Fibroblast of skin of left quadriceps (primary cell): ENCODE results near the gene PDZD8.
A peak's percentile ranks its signal among the peaks of the same experiment; 100 is the strongest.
"Not testable (repeated sequence)": the region's sequence is repeated elsewhere in the genome, so short reads cannot be mapped to it uniquely, and the experiment has no call there.

Source experiments
- DNase-seq, 2 experiments: peaks; one replicate each; pipeline ENCODE4 v3.0.0-alpha.2; 2013; ENCODE audit warnings: low read depth in 2 of 2

Gene PDZD8

GRCh38 chr10:117254774-117255735, 120.2 kb downstream of the PDZD8 start:
- no peak for DNase-seq

- no peak for DNase-seq
Observed at GRCh38 chr10:117254338-117254737, 120.9 kb downstream of the PDZD8 start.

GRCh38 chr10:117253908-117254307, 121.3 kb downstream of the PDZD8 start:
- DNase-seq = no peak

GRCh38 chr10:117250411-117250810, 124.8 kb downstream of the PDZD8 start:
- no peak for DNase-seq

- DNase-seq = no peak
Observed at GRCh38 chr10:117249493-117250093, 125.6 kb downstream of the PDZD8 start.

GRCh38 chr10:117248750-117249465, 126.3 kb downstream of the PDZD8 start:
- peak in 1 of 2 experiments; percentile 4 for DNase-seq

- DNase-seq = peak in 1 of 2 experiments; percentile 23
Observed at GRCh38 chr10:117246997-117247671, 128.1 kb downstream of the PDZD8 start.

DNA sequence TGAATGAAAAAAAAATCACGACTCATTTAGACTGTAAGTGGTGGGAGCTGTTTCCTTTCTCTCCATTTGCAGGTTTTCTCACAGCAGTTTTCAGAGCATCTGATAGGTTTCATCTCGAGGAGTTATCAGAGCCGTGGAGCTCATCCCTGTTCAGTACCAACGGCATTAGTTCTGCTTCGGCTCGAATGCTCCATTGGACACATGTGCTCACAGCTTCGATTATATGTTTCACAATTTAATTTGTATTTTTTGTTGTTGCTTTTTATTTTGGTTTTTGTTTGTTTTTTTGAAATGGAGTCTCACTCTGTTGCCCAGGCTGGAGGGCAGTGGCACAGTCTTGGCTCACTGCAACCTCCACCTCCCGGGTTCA, 132.8 kb downstream of the PDZD8 start:
- DNase-seq = no peak

DNA sequence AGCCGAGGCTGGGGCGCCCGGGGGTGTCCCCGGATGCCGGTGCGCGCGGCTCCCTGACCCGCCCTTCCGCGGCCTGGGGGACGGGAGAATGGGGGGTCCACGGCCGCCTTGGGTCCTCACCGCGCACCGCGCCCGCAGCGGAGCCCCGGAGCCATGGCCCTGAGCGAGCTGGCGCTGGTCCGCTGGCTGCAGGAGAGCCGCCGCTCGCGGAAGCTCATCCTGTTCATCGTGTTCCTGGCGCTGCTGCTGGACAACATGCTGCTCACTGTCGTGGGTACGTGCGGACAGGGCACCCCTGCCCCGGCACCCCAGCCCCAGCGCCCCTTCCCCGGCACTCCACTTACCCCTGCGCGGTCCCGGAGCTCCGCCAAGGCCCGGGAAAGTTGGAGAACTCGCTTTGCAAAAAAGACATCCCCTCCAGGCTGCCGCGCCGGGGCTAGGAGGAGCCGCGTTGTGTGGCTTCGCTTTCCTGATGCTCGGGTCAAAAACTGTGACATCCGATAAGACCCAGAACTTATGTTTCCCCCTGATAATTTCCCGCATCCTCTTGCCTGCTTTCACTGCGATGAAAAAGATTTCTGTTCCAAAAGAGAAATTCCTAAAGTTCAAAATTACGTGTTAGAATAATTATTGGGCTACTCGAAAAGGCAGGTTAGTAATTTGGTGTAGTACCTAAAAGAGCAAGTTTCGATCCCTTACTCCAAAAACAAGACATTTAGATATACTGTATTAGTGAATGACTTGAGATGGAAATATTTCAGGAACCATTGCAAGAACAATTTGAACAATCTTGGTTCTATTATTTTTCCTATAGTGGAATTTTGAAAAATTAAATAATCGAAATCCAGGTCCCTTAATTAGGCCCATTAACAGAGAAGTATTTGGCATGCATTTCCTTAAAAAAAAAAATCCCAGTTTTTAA, 133.4 kb downstream of the PDZD8 start:
- DNase-seq = no peak

- no peak for DNase-seq
Observed at GRCh38 chr10:117240621-117241529, 134.4 kb downstream of the PDZD8 start, which contains the start of gene SLC18A2. SLC18A2 (plus strand) TSS chr10:117241114; CDS start chr10:117241694, 580 bp downstream.

DNA sequence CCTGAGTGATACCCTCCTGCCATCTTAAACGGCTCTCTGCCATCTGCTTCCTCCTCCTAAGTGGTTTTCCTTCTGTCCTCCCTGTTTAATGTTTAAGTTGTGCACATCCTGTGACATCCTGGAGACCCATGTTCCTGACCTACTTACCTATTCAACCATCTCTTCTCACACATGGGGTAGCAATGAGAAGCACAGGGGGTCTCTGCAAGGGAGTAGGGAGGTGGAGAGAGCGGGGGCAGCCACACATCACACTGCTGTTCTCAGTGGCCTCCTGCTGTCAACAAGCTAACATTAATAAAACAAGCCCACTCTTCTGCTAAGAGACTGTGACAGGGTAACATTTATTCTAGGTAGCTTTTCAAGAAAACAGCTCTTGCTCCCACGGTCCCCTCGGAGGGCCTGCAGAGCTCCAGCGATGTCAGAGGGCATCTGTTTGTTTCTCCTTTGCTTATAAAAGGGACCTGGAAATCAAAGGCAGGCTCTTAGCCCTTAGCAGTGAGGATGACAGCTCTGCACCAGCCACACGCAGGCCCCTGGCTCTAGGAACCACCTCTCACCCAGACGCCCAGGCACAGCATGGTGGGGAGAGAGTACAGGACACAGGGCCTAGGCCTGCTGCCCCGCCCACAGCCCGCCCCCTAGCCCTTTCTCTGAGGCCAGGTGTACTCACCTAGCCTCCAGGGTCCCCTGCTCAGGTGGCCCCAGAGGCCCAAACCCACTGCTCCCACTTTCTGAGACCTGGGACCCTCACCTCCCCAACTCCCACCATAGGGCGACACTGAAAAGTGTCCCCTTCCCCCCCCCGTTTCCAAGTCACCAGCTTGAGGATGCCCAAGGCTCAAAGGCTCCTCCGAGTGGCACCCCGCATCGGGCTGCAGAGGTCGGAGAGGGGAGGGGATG, 135.3 kb downstream of the PDZD8 start:
- no peak for DNase-seq

- no peak for DNase-seq
Observed at GRCh38 chr10:117239051-117239450, 136.2 kb downstream of the PDZD8 start.

- no peak for DNase-seq
Observed at GRCh38 chr10:117237401-117237991, 137.7 kb downstream of the PDZD8 start.

- not testable (repeated sequence) for DNase-seq
Observed at GRCh38 chr10:117230107-117230506, 145.1 kb downstream of the PDZD8 start.

GRCh38 chr10:117228210-117228609, 147.0 kb downstream of the PDZD8 start:
- no peak for DNase-seq
